IPS DF 4.7 (cell line): ENCODE results near the gene CDH12.
"Not testable (repeated sequence)": the region's sequence is repeated elsewhere in the genome, so short reads cannot be mapped to it uniquely, and the experiment has no call there.

Experiments
- DNase-seq: peaks from one replicate; pipeline ENCODE4 v3.0.0-alpha.2; 2013; ENCODE audit warnings: low spot score; ENCODE audit errors: extremely low read depth

CDH12 gene

GRCh38 chr5:22164910-22165748 is 688.0 kb downstream of the CDH12 start:
- DNase-seq = not testable (repeated sequence)

- not testable (repeated sequence) for DNase-seq
These were observed 696.2 kb downstream of the CDH12 start for GRCh38 chr5:22156953-22157352.

- not testable (repeated sequence) for DNase-seq
These were observed 698.4 kb downstream of the CDH12 start for GRCh38 chr5:22154779-22155178.

GRCh38 chr5:22151801-22152200 is 701.3 kb downstream of the CDH12 start:
- not testable (repeated sequence) for DNase-seq

GRCh38 chr5:22140418-22140817 is 712.7 kb downstream of the CDH12 start:
- not testable (repeated sequence) for DNase-seq

- DNase-seq = not testable (repeated sequence)
These were observed 713.4 kb downstream of the CDH12 start for GRCh38 chr5:22139662-22140300.

- DNase-seq = no peak
These were observed 741.8 kb downstream of the CDH12 start for GRCh38 chr5:22111320-22111719.

GRCh38 chr5:22109315-22109714 is 743.8 kb downstream of the CDH12 start:
- no peak for DNase-seq

GRCh38 chr5:22108545-22108944 is 744.6 kb downstream of the CDH12 start:
- DNase-seq = no peak

- DNase-seq = no peak
These were observed 750.3 kb downstream of the CDH12 start for GRCh38 chr5:22102823-22103359.

GRCh38 chr5:22088517-22088916 is 764.6 kb downstream of the CDH12 start:
- no peak for DNase-seq

- DNase-seq = no peak
These were observed 773.6 kb downstream of the CDH12 start for GRCh38 chr5:22079566-22079965.

- no peak for DNase-seq
These were observed 774.1 kb downstream of the CDH12 start for GRCh38 chr5:22079002-22079401.

GRCh38 chr5:22076586-22076985 is 776.6 kb downstream of the CDH12 start:
- DNase-seq = no peak

GRCh38 chr5:22070186-22070728 is 782.9 kb downstream of the CDH12 start:
- no peak for DNase-seq

GRCh38 chr5:22063717-22064116 is 789.4 kb downstream of the CDH12 start:
- no peak for DNase-seq

- DNase-seq = no peak
These were observed 794.5 kb downstream of the CDH12 start for GRCh38 chr5:22058620-22059019.

GRCh38 chr5:22057012-22057411 is 796.1 kb downstream of the CDH12 start:
- DNase-seq = no peak

GRCh38 chr5:22056601-22057000 is 796.5 kb downstream of the CDH12 start:
- DNase-seq = no peak

- no peak for DNase-seq
These were observed 799.9 kb downstream of the CDH12 start for GRCh38 chr5:22053195-22053594.

GRCh38 chr5:22051881-22052280 is 801.3 kb downstream of the CDH12 start:
- no peak for DNase-seq

GRCh38 chr5:22050931-22051330 is 802.2 kb downstream of the CDH12 start:
- DNase-seq = no peak
